Measurements from ENCODE around the gene NFIB.

GRCh38 chr9:14165376-14166035 lies 148.4 kb downstream of the NFIB start:
- no peak for TF ChIP-seq MXI1 (IDR thresholded peaks at IDR 0.05; ENCODE audit: low read depth, low read length)
- no peak for TF ChIP-seq CTCF (IDR thresholded peaks at IDR 0.05)
- no peak for TF ChIP-seq USF1 (IDR thresholded peaks at IDR 0.05; ENCODE audit: borderline replicate concordance, low read depth)
- no peak for TF ChIP-seq NFIC (IDR thresholded peaks at IDR 0.05; ENCODE audit: borderline replicate concordance)
- TF ChIP-seq POLR2AphosphoS5 (IDR thresholded peaks at IDR 0.05; ENCODE audit: low read depth, low read length) = no peak
- no peak for TF ChIP-seq MAX (IDR thresholded peaks at IDR 0.05; ENCODE audit: low read depth)
- no peak for TF ChIP-seq EZH2phosphoT487 (IDR thresholded peaks at IDR 0.05; ENCODE audit: borderline replicate concordance, low read depth)
- TF ChIP-seq SMC3 (IDR thresholded peaks at IDR 0.05; ENCODE audit: low read depth, low read length) = no peak
- TF ChIP-seq RAD21 (IDR thresholded peaks at IDR 0.05; ENCODE audit: low read length) = no peak
- TF ChIP-seq TAF1 (IDR thresholded peaks at IDR 0.05; ENCODE audit: borderline replicate concordance, low read depth, low read length) = no peak
- no peak for TF ChIP-seq CHD2 (IDR thresholded peaks at IDR 0.05; ENCODE audit: low read length, partially characterized antibody)

Measured in SK-N-SH (cell line).